Adrenal gland (tissue), 12 donors: ENCODE data around the gene ANKRD11. TPM values are rescaled to one million over a fixed set of nuclear protein-coding genes. Genes with fewer than 3 reads are reported as not detected.

Experiments
- DNase-seq, 7 donors: peaks; one replicate each; pipeline ENCODE4 v3.0.0-alpha.2; 2019 to 2020
- H3K27ac ChIP-seq, 5 donors: fragments of 200-600 bp; sonication (generic) in 4 of 5; 1 replicate in 3 of 5; 2 replicates in 2 of 5; pipeline versions ENCODE4 v1.5.1 to v1.8.0; 2016 to 2020; ENCODE audit warnings: mild to moderate bottlenecking in 1 of 5
- H3K27me3 ChIP-seq: fragments of 200-600 bp; 2 replicates; pipeline ENCODE4 v1.8.0; 2021
- H3K36me3 ChIP-seq, 2 donors: fragments of 200-600 bp; replicated peaks in 1 of 2; 1 replicate in 1 of 2; 2 replicates in 1 of 2; pipeline versions ENCODE4 v1.5.1 to v1.8.0; 2018 to 2022
- H3K4me1 ChIP-seq, 2 donors: fragments of 200-600 bp; replicated peaks in 1 of 2; 1 replicate in 1 of 2; 2 replicates in 1 of 2; pipeline versions ENCODE4 v1.5.1 to v1.8.0; 2018 to 2021
- H3K4me3 ChIP-seq, 4 donors: fragments of 200-600 bp; sonication (generic) in 3 of 4; one replicate each; pipeline ENCODE4 v1.5.1; 2016 to 2018
- H3K9me3 ChIP-seq, 3 donors: fragments of 200-600 bp; sonication (generic) in 1 of 3; replicated peaks in 1 of 3; 1 replicate in 2 of 3; 2 replicates in 1 of 3; pipeline versions ENCODE4 v1.5.1 to v1.8.0; 2016 to 2021
- CTCF ChIP-seq, 6 experiments: fragments of 450-650 bp in 4 of 6; fragments of 200-600 bp in 2 of 6; sonication (generic) in 1 of 6; IDR thresholded peaks; 1 replicate in 5 of 6; 2 replicates in 1 of 6; pipeline versions ENCODE4 v1.5.1 to v1.8.0; 2016 to 2021; ENCODE audit warnings: antibody characterized with exemption in 6 of 6, mild to moderate bottlenecking in 2 of 6, moderate library complexity in 1 of 6
- POLR2A ChIP-seq, 2 donors: fragments of 450-650 bp; IDR thresholded peaks; one replicate each; pipeline ENCODE4 v1.6.1; 2017; ENCODE audit warnings: antibody characterized with exemption in 2 of 2, mild to moderate bottlenecking in 2 of 2, moderate library complexity in 1 of 2
- WGBS, 4 donors: extraction: QIAGEN DNeasy Blood & Tissue Kit in 2 of 4; methylation state at CpG; one replicate each; pipeline versions ENCODE4 v1.1.5 to v1.1.7; 2013 to 2017; 5-methylcytosine and 5-hydroxymethylcytosine counted together
- intact Hi-C, 2 donors: fragments of 100-400 bp; cut with DNase I; formaldehyde crosslinking; loops; one replicate each; pipeline versions ENCODE4 v1.14.1 to v1.15.0; 2022 to 2023
- polyA plus RNA-seq, 3 donors: library from polyadenylated mRNA; stranded (reverse); fragments of 200-250 nt in 2 of 3; fragments of 350-450 nt in 1 of 3; fragmentation: Illumina TruSeq in 1 of 3; extraction: RNeasy Lipid Tissue Mini Kit (QIAGEN cat#74804) in 1 of 3; gene quantifications; one replicate each; pipeline ENCODE4 v1.2.3, GENCODE V29; 2013 to 2014
- total RNA-seq, 9 donors: library from RNA; depleted of rRNA in 4 of 9; stranded (reverse); fragments of >200 nt in 4 of 9; fragments of 120-200 nt in 1 of 9; fragmentation: NEBNext Ultra II Directional in 1 of 9; extraction: Animal tissue kit (Norgen Biotek cat#: 25700) in 1 of 9; gene quantifications; one replicate each; pipeline versions ENCODE4 v1.1.0 to v1.2.4, GENCODE V29; 2013 to 2023
- donor health status: healthy with polysubstance abuse.
- donor health status: Bipolar disorder and iron deficiency.
- donor health status: DM: yes; HTN: yes; CAD: no.
- donor health status: DM: no; HTN: no; CAD: no.
- donor health status: DM: no; HTN: no; CAD: no.
- donor health status: DM: yes; HTN: yes; CAD: no.

Gene ANKRD11
- total and polyA plus RNA-seq, 12 donors, result 29.7 to 127 (median 80.1) TPM

DNA sequence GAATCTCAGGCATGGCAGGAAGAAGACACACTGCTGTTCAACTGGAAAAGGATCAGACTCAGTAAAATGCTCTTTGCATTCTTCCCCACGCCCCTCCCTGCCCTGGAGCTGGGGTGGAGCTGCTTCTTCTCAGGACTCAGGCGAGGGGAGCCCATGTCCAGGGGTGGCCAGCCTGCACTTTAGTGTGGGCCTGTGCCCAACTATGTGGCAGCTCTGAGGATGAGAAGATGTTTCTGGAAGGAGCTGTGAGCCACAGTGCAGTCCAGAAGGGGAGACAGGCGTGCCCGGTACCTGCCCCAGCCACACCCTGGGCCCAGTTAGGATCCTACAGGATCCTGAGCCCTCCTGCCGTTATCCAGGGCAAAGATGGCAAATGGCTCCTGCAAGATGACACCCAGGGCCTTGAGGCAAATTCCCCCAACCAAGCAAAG is 120.3 kb downstream of the ANKRD11 start:
- no peak for TF ChIP-seq POLR2A (IDR thresholded peaks at IDR 0.05)
- TF ChIP-seq CTCF (IDR thresholded peaks at IDR 0.05), result no peak
- no peaks in the 10 kb centered on the region for H3K36me3 ChIP-seq
- no peaks in the 10 kb centered on the region for H3K9me3 ChIP-seq
- 47 to 85% (median 79%) methylated on average over 2 to 5 of the region's 5 CpGs for WGBS, 4 donors
- no peak for DNase-seq
- H3K27me3 ChIP-seq, result no peaks in the 10 kb centered on the region
- no peak overlapping the region for H3K4me3 ChIP-seq
- intact Hi-C loops, result no loop called here
- H3K4me1 ChIP-seq, result peaks cover 14 to 56% of the 10 kb centered on the region in 2 donors
- H3K27ac ChIP-seq, result peak overlapping the region in 1 of 5 donors; percentile 27

GRCh38 chr16:89369266-89369895 is 121.0 kb downstream of the ANKRD11 start:
- DNase-seq, result no peak
- WGBS, 4 donors, result 76 to 88% (median 83%) methylated on average over 12 to 17 of the region's 17 CpGs
- TF ChIP-seq CTCF (IDR thresholded peaks at IDR 0.05) (no peak), POLR2A (IDR thresholded peaks at IDR 0.05) (no peak)
- H3K4me1 ChIP-seq, result peaks cover 14 to 63% of the 10 kb centered on the region in 2 donors
- no peak overlapping the region for H3K4me3 ChIP-seq
- intact Hi-C loops, result no loop called here
- H3K36me3 ChIP-seq, result no peaks in the 10 kb centered on the region
- no peaks in the 10 kb centered on the region for H3K9me3 ChIP-seq
- H3K27ac ChIP-seq, result peak overlapping the region in 1 of 5 donors; percentile 27
- H3K27me3 ChIP-seq, result no peaks in the 10 kb centered on the region

GRCh38 chr16:89368604-89369249 is 121.6 kb downstream of the ANKRD11 start:
- no peak for DNase-seq
- TF ChIP-seq CTCF (IDR thresholded peaks at IDR 0.05) (no peak), POLR2A (IDR thresholded peaks at IDR 0.05) (no peak)

DNA sequence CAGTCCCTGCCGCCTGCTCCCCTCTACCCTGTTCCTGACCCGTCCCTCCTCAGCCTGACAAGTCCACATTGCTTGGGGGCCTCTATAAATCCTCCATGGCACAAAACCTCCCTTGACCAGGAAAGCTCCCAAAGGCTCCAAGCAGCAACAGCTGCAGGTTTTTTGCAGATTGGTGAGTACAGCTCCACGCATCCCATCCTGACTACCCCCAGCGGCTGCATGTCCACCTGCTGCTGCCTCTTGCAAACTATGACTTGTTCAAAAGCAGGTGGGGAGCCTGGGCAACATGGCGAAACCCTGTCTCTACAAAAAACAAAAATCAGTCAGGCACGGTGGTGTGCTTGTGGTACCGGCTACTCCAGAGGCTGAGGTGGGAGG is 122.8 kb downstream of the ANKRD11 start:
- H3K9me3 ChIP-seq, result no peaks in the 10 kb centered on the region
- H3K27ac ChIP-seq, result peak overlapping the region in 1 of 5 donors; percentile 6
- H3K4me1 ChIP-seq, result peaks cover 9 to 61% of the 10 kb centered on the region in 2 donors
- WGBS, 4 donors, result 89 to 98% (median 94%) methylated on average over 7 of the region's 7 CpGs
- no peaks in the 10 kb centered on the region for H3K27me3 ChIP-seq
- no peak overlapping the region for H3K4me3 ChIP-seq
- no peak for DNase-seq
- TF ChIP-seq CTCF (IDR thresholded peaks at IDR 0.05) (no peak), POLR2A (IDR thresholded peaks at IDR 0.05) (no peak)
- H3K36me3 ChIP-seq, result no peaks in the 10 kb centered on the region
- intact Hi-C loops, result no loop called here

More at GRCh38 chr16:89368604-89369249, 121.6 kb downstream of the ANKRD11 start:
- 93 to 97% (median 96%) methylated on average over 7 of the region's 7 CpGs for WGBS, 4 donors
- Histone ChIP-seq H3K9me3 (no peaks in the 10 kb centered on the region), H3K4me1 (peaks cover 14 to 69% of the 10 kb centered on the region in 2 donors), H3K36me3 (no peaks in the 10 kb centered on the region), H3K4me3 (no peak overlapping the region), H3K27me3 (no peaks in the 10 kb centered on the region), H3K27ac (peak overlapping the region in 1 of 5 donors; percentile 6)
- intact Hi-C loops, result no loop called here
